HG02938 (cell line): ENCODE data around the gene OR11H6.
"Not testable (repeated sequence)": the region's sequence is repeated elsewhere in the genome, so short reads cannot be mapped to it uniquely, and the experiment has no call there.

Experiments
- ATAC-seq: cut with Tn5 transposase; IDR thresholded peaks from one replicate; pipeline ENCODE4 v1.9.1; 2021; ENCODE audit warnings: mild to moderate bottlenecking, moderate library complexity; ENCODE audit not compliant: unreplicated experiment

Gene OR11H6, protein sequence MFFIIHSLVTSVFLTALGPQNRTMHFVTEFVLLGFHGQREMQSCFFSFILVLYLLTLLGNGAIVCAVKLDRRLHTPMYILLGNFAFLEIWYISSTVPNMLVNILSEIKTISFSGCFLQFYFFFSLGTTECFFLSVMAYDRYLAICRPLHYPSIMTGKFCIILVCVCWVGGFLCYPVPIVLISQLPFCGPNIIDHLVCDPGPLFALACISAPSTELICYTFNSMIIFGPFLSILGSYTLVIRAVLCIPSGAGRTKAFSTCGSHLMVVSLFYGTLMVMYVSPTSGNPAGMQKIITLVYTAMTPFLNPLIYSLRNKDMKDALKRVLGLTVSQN

DNA sequence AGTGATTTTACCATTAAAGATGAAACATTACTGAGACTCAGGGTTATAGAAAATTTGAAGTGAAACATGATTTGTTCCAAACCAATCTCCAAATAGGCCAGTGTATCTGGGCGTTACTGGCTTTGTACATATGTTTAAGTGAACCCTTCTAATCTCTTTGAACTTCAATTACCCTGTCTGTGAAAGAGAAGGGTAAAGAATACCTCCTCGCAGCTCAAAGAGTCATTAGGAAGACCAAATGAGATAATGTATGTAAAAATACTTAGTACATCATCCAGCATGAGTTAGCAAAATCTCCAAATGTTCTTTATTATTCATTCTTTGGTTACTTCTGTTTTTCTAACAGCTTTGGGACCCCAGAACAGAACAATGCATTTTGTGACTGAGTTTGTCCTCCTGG lies at the start of gene OR11H6:
OR11H6 (plus strand) TSS at position 301 of the 400 bp plus-strand sequence; CDS start at position 301, 0 bp downstream.
- ATAC-seq, result no peak

DNA sequence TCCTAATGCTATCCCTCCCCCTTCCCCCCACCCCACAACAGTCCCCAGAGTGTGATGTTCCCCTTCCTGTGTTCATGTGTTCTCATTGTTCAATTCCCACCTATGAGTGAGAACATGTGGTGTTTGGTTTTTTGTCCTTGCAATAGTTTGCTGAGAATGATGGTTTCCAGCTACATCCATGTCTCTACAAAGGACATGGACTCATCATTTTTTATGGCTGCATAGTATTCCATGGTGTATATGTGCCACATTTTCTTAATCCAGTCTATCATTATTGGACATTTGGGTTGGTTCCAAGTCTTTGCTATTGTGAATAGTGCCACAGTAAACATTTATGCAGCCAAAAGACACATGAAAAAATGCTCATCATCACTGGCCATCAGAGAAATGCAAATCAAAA lies 49.3 kb upstream of the OR11H6 start:
- not testable (repeated sequence) for ATAC-seq

DNA sequence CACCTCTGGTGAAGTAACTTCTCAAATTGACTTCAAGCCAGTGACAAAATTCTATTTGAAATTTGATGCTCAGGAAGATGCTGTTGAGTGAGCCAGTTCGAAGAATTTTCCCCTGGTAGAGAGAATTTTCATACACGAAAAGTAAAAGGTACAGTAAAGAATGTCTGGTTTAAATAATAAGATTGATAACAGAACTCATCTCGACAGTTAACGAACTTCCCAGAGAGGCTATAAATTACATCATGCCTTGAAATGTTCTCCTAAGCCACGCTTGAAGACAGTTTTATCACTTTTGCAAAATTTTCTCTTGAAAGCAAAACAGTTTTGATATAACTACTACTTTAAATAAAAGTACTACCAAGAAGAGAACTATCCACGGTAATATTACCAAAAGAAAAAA lies 47.2 kb upstream of the OR11H6 start:
- no peak for ATAC-seq

DNA sequence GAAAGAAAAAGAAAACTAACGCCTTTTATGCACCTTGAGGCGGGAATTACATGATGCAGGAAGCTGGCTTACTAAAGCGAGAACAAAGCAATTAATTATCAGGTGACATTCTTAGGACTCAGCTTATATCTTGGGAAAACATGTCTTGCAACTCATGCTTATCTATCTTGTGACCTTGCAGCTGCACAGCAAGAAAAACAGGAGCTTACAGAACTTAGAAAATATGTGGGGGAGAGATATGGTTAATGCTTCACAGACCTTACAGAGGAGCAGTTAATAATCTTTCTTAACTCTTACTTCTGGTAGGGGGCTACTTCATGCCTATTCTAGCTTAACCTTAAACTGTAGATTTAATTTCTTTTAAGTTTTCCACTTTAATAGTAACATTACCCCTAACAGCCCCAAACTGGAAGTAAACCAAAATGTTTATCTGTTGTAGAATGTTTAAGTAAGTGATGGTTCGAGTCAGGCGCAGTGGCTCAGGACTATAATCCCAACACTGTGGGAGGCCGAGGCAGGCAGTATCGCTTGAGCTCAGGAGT lies 46.0 kb upstream of the OR11H6 start:
- no peak for ATAC-seq

DNA sequence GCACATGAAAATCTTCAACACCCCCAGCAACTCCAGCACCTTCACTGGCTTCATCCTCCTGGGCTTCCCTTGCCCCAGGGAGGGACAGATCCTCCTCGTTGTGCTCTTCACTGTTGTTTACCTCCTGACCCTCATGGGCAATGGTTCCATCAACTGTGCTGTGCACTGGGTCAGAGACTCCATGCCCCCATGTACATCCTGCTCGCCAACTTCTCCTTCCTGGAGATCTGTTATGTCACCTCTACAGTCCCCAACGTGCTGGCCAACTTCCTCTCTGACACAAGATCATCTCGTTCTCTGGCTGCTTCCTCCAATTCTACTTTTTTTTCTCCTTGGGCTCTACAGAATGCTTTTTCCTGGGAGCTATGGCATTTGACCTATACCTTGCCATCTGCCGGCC lies 44.3 kb upstream of the OR11H6 start:
- no peak for ATAC-seq

DNA sequence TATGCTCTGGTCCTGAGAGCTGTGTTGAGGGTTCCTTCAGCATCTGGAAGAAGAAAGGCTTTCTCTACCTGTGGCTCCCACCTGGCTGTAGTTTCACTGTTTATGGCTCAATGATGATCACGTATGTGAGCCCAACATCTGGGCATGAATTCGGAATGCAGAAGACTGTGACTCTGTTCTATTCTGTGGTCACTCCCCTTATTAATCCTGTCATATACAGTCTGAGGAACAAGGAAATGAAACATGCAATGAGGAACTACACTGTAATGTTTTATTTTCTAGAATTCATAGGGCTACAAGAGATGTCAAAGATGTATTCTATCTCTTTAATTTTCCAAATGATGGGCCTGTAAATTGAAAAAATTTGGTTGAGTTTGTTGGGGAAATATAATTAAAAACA lies 43.6 kb upstream of the OR11H6 start:
- no peak for ATAC-seq

DNA sequence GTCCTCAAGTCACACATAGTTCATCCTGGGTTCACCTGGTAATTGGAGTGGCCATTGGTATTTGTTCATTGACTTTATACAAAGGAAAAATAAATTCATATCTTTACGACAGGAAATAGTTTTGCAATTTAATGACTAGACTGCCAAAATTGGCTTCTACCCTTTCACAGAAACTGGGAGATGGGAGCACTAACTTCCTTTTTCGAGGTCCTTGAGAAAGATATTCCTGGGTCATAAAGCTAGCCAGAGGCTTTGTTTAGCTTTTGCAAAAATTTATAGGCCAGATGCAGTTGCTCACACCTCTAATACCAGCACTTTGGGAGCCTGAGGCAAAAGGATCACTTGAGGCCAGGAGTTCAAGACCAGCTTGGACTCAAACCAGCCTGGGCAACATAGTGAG lies 43.0 kb upstream of the OR11H6 start:
- no peak for ATAC-seq

DNA sequence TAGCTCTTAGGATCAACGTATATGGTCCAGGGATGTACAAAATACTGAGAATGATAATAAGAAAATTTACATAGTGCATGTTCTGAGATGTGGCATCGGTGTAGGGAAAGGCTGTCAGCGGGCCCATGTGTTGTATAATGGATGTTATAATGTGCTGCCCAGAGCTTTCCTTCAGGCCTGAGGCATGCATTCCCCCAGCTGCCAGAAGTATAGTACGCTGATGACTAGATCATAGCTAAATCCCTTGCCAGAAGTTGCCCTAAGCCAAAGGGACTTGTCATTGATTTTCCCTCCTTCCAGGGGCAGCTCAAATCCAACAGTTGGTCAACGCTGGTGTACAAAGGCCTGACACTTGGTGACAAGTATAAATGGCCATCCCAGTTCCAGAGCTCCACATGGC lies 39.3 kb upstream of the OR11H6 start:
- ATAC-seq, result no peak

DNA sequence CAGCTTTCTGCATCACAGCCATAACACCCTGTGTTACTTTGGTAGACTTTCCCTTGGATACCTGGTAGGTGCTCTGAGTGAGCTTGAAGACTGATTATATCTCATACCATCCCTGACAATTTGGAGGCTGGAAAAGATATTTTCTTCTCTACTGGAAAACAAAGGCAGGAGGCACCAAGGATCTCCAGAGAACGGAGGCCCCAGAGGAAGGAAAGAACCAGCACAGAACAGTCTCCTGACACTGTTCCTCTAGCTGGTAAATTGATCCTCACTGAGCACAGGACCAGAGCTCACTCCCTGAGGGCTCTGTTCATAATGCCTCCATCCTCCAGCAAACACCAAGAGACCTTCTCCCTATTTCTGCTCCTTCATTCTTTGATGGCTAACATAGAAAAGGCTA lies 32.9 kb upstream of the OR11H6 start, which contains the start of gene OR11G2:
OR11G2 (plus strand) TSS at position 301 of the 400 bp plus-strand sequence. CDS start 6,542 bp downstream, outside the sequence.
- no peak for ATAC-seq

DNA sequence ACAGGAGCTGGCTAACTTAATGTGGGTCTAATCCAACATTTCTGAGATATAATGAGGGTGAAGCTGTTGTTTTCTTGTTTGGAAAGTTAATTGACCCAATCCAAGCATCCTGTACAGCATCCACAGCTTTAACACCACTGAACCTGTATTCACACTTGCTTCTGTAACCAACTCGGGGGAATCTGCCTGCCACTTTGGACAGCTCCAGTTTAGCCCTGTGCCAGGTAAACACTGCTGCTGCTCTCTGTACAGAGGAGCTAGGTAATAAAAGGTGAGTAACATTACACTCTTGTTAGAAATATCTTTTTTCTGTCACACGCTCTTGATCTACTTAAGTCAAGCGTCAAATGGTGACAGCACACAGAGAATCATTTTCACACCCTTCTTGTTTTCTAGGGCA lies 32.1 kb upstream of the OR11H6 start:
- no peak for ATAC-seq

DNA sequence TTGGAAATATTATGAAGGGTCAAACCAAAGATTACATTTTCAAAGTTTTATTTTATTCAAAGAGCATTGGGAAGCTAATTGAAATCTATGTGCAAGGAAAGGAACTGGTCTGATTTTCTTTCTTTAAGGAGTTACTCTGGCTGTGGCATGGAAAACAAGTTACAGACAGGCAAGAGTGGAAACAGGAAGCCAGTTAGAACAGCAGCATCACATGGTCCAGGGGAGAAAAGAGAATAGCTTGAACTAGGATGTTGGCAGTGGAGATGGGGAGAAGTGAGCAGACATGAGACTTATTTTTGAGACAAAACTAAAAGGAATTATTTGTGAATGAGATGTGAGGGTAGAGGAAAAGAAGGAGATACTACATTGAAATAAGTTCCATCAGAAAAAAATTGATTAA lies 29.4 kb upstream of the OR11H6 start:
- ATAC-seq, result no peak

DNA sequence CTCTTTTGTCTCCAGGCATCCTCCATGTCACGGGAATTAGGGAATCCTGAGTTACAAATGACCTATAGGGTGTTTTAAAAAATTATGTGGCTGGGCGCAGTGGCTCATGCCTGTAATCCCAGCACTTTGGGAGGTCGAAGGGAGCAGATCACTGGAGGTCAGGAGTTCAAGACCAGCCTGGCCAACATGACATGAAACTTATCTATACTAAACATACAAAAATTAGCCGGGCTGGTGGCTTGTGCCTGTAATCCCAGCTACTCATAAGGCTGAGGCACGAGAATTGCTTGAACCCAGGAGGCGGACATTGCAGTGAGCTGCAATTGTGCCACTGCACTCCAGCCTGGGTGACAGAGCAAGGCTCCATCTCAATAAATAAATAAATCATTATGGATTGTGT lies 28.3 kb upstream of the OR11H6 start:
- ATAC-seq, result not testable (repeated sequence)

DNA sequence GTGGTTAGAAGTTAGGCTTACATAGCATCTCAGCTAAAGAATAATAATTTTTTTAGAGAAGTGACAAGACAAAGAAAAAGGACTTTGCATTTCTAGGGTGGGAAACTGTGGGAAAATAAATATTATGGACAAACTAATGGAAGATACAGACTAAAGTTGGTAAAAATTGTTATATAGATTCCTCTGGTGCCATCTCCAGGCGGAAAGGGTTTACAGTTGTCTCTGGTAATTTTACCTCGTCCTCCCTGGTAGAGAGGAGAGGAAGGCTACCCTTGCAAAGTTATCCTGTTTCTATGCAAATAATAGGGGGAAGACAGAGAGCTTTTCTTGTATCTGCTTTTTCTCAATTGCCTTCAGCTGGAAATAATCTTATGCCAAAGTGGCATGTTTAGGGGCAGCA lies 27.6 kb upstream of the OR11H6 start:
- ATAC-seq, result no peak

DNA sequence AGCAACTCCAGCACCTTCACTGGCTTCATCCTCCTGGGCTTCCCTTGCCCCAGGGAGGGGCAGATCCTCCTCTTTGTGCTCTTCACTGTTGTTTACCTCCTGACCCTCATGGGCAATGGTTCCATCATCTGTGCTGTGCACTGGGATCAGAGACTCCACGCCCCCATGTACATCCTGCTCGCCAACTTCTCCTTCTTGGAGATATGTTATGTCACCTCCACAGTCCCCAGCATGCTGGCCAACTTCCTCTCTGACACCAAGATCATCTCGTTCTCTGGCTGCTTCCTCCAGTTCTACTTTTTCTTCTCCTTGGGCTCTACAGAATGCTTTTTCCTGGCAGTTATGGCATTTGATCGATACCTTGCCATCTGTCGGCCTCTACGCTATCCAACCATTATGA lies 26.1 kb upstream of the OR11H6 start:
- ATAC-seq, result no peak

DNA sequence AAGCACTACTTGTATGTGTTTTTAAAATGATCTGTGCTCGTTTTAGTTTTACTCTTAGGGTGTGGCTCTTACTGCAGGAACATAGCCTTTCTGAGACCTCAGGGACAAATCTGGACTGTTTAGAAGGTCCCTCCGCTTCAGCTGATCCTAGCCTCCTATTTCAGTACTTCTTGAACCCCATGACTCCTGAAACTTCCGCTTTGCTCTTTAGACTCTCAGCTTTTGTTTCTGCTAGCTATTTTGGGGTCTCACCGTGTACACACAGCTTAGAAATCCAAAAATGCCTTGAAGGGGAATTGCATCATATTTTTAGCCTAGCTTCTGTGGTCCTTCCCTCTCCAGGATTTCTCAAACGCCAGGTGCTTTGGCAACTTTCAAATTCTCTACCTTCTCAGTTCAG lies 24.5 kb upstream of the OR11H6 start:
- no peak for ATAC-seq

DNA sequence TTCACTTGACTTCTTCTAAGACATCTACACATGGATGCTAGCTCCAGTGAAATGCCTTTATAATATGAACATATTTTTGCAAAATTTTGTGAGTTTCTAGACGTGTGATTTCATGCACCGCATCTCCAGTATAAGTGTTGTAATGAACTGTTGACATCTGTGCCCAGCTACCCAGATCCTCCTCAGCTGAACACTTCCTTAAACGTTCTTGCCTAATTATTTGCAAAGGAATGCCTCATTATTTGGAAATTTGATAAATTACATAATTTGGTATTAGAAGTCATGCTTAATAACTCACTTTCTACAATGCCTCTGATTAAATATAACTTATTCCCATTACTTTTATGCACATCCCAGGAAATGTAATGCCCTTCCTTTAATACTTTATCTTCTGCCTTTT lies 18.8 kb upstream of the OR11H6 start:
- no peak for ATAC-seq

DNA sequence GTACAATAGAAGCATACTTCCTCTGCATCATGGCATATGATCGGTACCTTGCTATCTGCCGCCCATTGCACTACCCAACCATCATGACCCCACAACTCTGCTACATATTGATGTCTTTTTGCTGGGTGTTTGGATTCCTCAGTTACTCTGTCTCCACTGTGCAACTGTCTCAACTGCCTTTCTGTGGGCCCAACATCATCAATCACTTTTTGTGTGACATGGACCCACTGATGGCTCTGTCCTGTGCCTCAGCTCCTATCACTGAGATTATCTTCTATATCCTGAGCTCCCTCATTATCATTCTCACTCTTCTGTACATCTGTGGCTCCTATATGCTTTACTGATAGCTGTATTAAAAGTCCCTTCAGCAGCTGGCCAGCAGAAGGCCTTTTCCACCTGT lies 13.9 kb upstream of the OR11H6 start:
- ATAC-seq, result no peak

DNA sequence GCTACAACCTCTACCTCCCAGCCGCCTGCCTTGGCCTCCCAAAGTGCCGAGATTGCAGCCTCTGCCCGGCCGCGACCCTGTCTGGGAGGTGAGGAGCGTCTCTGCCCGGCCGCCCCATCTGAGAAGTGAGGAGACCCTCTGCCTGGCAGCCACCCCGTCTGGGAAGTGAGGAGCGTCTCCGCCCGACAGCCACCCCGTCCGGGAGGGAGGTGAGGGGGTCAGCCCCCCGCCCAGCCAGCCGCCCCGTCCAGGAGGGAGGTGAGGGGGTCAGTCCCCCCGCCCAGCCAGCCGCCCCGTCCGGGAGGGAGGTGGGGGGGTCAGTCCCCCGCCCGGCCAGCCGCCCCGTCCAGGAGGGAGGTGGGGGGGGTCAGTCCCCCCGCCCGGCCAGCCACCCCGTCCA lies 11.1 kb upstream of the OR11H6 start:
- ATAC-seq, result not testable (repeated sequence)

DNA sequence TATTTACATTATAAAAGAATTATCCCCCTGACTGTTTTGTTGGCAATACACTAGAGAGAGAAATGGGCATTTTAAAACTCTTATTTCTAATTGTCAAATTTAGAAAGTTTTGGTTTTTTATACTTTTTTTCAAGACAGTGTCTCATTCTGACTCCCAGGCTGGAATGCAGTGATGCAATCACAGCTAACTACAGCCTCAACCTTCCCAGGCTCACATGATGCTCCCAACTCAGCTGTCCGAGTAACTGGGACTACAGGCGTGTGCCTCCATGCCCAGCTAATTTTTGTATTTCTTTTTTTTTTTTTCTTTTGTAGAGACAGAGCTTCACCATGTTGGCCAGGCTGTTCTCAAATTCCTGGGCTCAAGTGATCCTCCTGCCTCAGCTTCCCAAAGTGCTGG lies 8.3 kb upstream of the OR11H6 start:
- ATAC-seq, result no peak

DNA sequence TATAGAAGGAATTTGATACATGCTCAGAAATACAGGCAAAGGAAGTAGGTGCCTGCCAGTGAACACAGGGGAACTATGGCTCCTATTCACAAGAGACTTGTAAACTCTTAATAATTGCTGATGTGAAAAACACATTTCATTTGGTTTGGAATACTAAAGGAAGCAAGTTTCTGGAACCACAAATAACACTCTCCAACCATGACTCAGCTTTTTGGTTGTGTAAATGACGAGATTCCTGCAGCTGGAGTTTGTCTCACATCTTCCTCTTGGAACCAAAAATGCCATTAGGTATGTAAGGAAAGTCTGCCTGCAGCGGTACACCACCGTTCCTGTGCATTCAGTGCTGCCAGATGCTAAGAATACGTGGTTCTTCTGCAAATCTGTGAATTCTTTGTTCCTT lies 4.5 kb upstream of the OR11H6 start:
- no peak for ATAC-seq

DNA sequence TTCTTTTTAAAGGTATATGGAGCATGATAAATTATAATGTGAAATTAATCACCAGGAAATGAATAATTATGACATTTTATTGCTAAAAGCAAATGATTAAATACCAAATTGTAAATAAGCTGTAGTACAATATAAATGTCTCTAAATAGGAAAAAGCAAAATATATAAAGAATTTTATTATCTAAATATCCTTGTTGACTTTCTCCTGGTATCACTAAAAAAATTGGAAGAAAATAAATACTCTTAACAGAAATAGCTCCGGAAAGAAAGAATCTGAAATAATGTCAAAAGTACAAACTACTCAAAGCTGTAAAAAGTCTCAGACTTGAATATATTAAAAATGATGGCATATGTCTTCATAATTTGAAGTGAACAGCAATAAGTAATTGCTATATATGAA lies 5.2 kb downstream of the OR11H6 start, which contains the start of gene OR11H7:
OR11H7 (plus strand) TSS at position 301 of the 400 bp plus-strand sequence.
- ATAC-seq, result no peak

DNA sequence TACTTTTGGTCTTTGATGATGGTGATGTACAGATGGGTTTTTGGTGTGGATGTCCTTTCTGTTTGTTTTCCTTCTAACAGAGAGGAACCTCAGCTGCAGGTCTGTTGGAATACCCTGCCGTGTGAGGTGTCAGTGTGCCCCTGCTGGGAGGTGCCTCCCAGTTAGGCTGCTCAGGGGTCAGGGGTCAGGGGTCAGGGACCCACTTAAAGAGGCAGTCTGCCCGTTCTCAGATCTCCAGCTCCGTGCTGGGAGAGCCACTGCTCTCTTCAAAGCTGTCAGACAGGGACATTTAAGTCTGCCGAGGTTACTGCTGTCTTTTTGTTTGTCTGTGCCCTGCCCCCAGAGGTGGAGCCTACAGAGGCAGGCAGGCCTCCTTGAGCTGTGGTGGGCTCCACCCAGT lies 11.9 kb downstream of the OR11H6 start:
- not testable (repeated sequence) for ATAC-seq
